Spinal cord (tissue), 10 donors: ENCODE data around the gene PDLIM5. TPM values are rescaled to one million over a fixed set of nuclear protein-coding genes. Genes with fewer than 3 reads are reported as not detected.

ENCODE experiments used
- DNase-seq, 6 donors: peaks; one replicate each; pipeline versions ENCODE4 v3.0.0 to v3.0.0-alpha.2; 2013 to 2015; ENCODE audit warnings: low spot score in 6 of 6, low read depth in 4 of 6
- H3K27ac ChIP-seq: one replicate; pipeline ENCODE4 v1.5.1; 2013; ENCODE audit warnings: low read depth, low read length, control low read depth
- H3K27me3 ChIP-seq: one replicate; pipeline ENCODE4 v1.6.1; 2013; ENCODE audit warnings: low read length; ENCODE audit not compliant: control insufficient read depth, insufficient read depth
- H3K36me3 ChIP-seq: one replicate; pipeline ENCODE4 v1.6.1; 2013; ENCODE audit warnings: low read length; ENCODE audit not compliant: control insufficient read depth, insufficient read depth
- H3K4me1 ChIP-seq: one replicate; pipeline ENCODE4 v1.6.1; 2013; ENCODE audit warnings: low read length; ENCODE audit not compliant: control insufficient read depth, insufficient read depth
- H3K4me3 ChIP-seq: one replicate; pipeline ENCODE4 v1.5.1; 2013; ENCODE audit warnings: low read depth, low read length, control low read depth
- H3K9me3 ChIP-seq: one replicate; pipeline ENCODE4 v1.6.1; 2013; ENCODE audit warnings: low read length; ENCODE audit not compliant: control insufficient read depth, insufficient read depth
- WGBS: methylation state at CpG from one replicate; pipeline ENCODE4 v1.1.5; 2013; ENCODE audit warnings: missing lambda C conversion rate; ENCODE audit not compliant: insufficient coverage; 5-methylcytosine and 5-hydroxymethylcytosine counted together
- polyA plus RNA-seq, 2 donors: library from polyadenylated mRNA; unstranded; fragments of 120-200 nt; gene quantifications; one replicate each; pipeline ENCODE4 v1.2.1, GENCODE V29; 2013; ENCODE audit not compliant: insufficient read length in 2 of 2
- total RNA-seq, 2 donors: library from RNA; depleted of rRNA in 1 of 2; stranded (reverse); fragments of 120-200 nt in 1 of 2; fragments of >200 nt in 1 of 2; gene quantifications; one replicate each; pipeline versions ENCODE4 v1.2.3 to v1.2.4, GENCODE V29; 2013 to 2014
- donor health status: healthy.

PDLIM5 gene
- total and polyA plus RNA-seq, 4 donors = 43.7 to 102 (median 72.0) TPM

GRCh38 chr4:94480362-94480951 lies 28.7 kb downstream of the PDLIM5 start:
- Histone ChIP-seq H3K9me3 (no peaks in the 10 kb centered on the region), H3K36me3 (no peaks in the 10 kb centered on the region), H3K4me1 (no peaks in the 10 kb centered on the region), H3K27ac (no peak overlapping the region), H3K27me3 (no peaks in the 10 kb centered on the region), H3K4me3 (no peak overlapping the region)
- no peak for DNase-seq
- 100% methylated on average over 1 of the region's 2 CpGs for WGBS

- no peaks in the 10 kb centered on the region for H3K36me3 ChIP-seq
- no peaks in the 10 kb centered on the region for H3K4me1 ChIP-seq
- no peaks in the 10 kb centered on the region for H3K9me3 ChIP-seq
- H3K4me3 ChIP-seq = no peak overlapping the region
- 65% methylated on average over 2 of the region's 4 CpGs for WGBS
- no peak for DNase-seq
- no peak overlapping the region for H3K27ac ChIP-seq
- no peaks in the 10 kb centered on the region for H3K27me3 ChIP-seq
Observed at GRCh38 chr4:94483895-94484294, 32.2 kb downstream of the PDLIM5 start.

- Histone ChIP-seq H3K36me3 (no peaks in the 10 kb centered on the region), H3K27me3 (no peaks in the 10 kb centered on the region), H3K27ac (no peak overlapping the region), H3K4me3 (no peak overlapping the region), H3K4me1 (no peaks in the 10 kb centered on the region), H3K9me3 (no peaks in the 10 kb centered on the region)
- 67% methylated on average over 1 of the region's 2 CpGs for WGBS
- DNase-seq = no peak
Observed at GRCh38 chr4:94484818-94485217, 33.1 kb downstream of the PDLIM5 start.

GRCh38 chr4:94486372-94486801 lies 34.6 kb downstream of the PDLIM5 start:
- no peak for DNase-seq
- Histone ChIP-seq H3K27me3 (no peaks in the 10 kb centered on the region), H3K4me3 (no peak overlapping the region), H3K9me3 (no peaks in the 10 kb centered on the region), H3K36me3 (no peaks in the 10 kb centered on the region), H3K27ac (no peak overlapping the region), H3K4me1 (no peaks in the 10 kb centered on the region)
- WGBS = no CpG with 5 or more reads among the region's 2 CpGs

- Histone ChIP-seq H3K4me3 (no peak overlapping the region), H3K4me1 (no peaks in the 10 kb centered on the region), H3K36me3 (no peaks in the 10 kb centered on the region), H3K27me3 (no peaks in the 10 kb centered on the region), H3K9me3 (no peaks in the 10 kb centered on the region), H3K27ac (no peak overlapping the region)
- DNase-seq = no peak
- WGBS = 92% methylated on average over 2 of the region's 4 CpGs
Observed at GRCh38 chr4:94488670-94489069, 36.9 kb downstream of the PDLIM5 start.

GRCh38 chr4:94489098-94489497 lies 37.4 kb downstream of the PDLIM5 start:
- Histone ChIP-seq H3K4me3 (no peak overlapping the region), H3K4me1 (no peaks in the 10 kb centered on the region), H3K27me3 (no peaks in the 10 kb centered on the region), H3K9me3 (no peaks in the 10 kb centered on the region), H3K36me3 (no peaks in the 10 kb centered on the region), H3K27ac (no peak overlapping the region)
- no peak for DNase-seq
- 83% methylated on average over 2 of the region's 3 CpGs for WGBS

- no peak overlapping the region for H3K4me3 ChIP-seq
- no peaks in the 10 kb centered on the region for H3K4me1 ChIP-seq
- no peaks in the 10 kb centered on the region for H3K36me3 ChIP-seq
- WGBS = no CpG with 5 or more reads among the region's 1 CpG
- H3K9me3 ChIP-seq = no peaks in the 10 kb centered on the region
- no peak overlapping the region for H3K27ac ChIP-seq
- no peaks in the 10 kb centered on the region for H3K27me3 ChIP-seq
- DNase-seq = no peak
Observed at GRCh38 chr4:94490437-94490836, 38.7 kb downstream of the PDLIM5 start.

GRCh38 chr4:94491322-94491721 lies 39.6 kb downstream of the PDLIM5 start:
- Histone ChIP-seq H3K36me3 (no peaks in the 10 kb centered on the region), H3K27me3 (no peaks in the 10 kb centered on the region), H3K27ac (no peak overlapping the region), H3K4me1 (no peaks in the 10 kb centered on the region), H3K4me3 (no peak overlapping the region), H3K9me3 (no peaks in the 10 kb centered on the region)
- WGBS = no CpG with 5 or more reads among the region's 2 CpGs
- no peak for DNase-seq

- no peak for DNase-seq
- WGBS = 77% methylated on average over 1 of the region's 2 CpGs
- Histone ChIP-seq H3K4me1 (no peaks in the 10 kb centered on the region), H3K4me3 (no peak overlapping the region), H3K36me3 (no peaks in the 10 kb centered on the region), H3K27ac (no peak overlapping the region), H3K27me3 (no peaks in the 10 kb centered on the region), H3K9me3 (no peaks in the 10 kb centered on the region)
Observed at GRCh38 chr4:94495408-94495807, 43.7 kb downstream of the PDLIM5 start.

GRCh38 chr4:94497690-94498089 lies 45.9 kb downstream of the PDLIM5 start:
- 80% methylated on average over 2 of the region's 2 CpGs for WGBS
- no peaks in the 10 kb centered on the region for H3K9me3 ChIP-seq
- H3K27me3 ChIP-seq = no peaks in the 10 kb centered on the region
- H3K27ac ChIP-seq = no peak overlapping the region
- H3K36me3 ChIP-seq = no peaks in the 10 kb centered on the region
- no peaks in the 10 kb centered on the region for H3K4me1 ChIP-seq
- no peak overlapping the region for H3K4me3 ChIP-seq
- DNase-seq = no peak
